IPS-15b (cell line): ENCODE results near the gene CSNK1D.

Experiments used
- H3K27me3 ChIP-seq: one replicate; pipeline ENCODE4 v1.6.1; 2013; ENCODE audit warnings: low read length; ENCODE audit not compliant: control insufficient read depth, insufficient read depth
- H3K36me3 ChIP-seq: one replicate; pipeline ENCODE4 v1.6.1; 2013; ENCODE audit warnings: low read length; ENCODE audit not compliant: control insufficient read depth, insufficient read depth
- H3K4me1 ChIP-seq: one replicate; pipeline ENCODE4 v1.6.1; 2013; ENCODE audit warnings: mild to moderate bottlenecking, low read length; ENCODE audit not compliant: control insufficient read depth, insufficient read depth
- H3K4me3 ChIP-seq: one replicate; pipeline ENCODE4 v1.5.1; 2013; ENCODE audit warnings: low read depth, low read length
- H3K9ac ChIP-seq: one replicate; pipeline ENCODE4 v1.6.1; 2013; ENCODE audit warnings: low read depth, mild to moderate bottlenecking, low read length
- H3K9me3 ChIP-seq: one replicate; pipeline ENCODE4 v1.6.1; 2013; ENCODE audit warnings: mild to moderate bottlenecking, low read length; ENCODE audit not compliant: control insufficient read depth, insufficient read depth

The CSNK1D gene

GRCh38 chr17:82316651-82317393 is 43.3 kb upstream of the CSNK1D start:
- H3K27me3 ChIP-seq: no peaks in the 10 kb centered on the region
- H3K9ac ChIP-seq: no peak overlapping the region
- H3K4me1 ChIP-seq: no peaks in the 10 kb centered on the region
- no peak overlapping the region for H3K4me3 ChIP-seq
- no peaks in the 10 kb centered on the region for H3K9me3 ChIP-seq
- no peaks in the 10 kb centered on the region for H3K36me3 ChIP-seq

- Histone ChIP-seq H3K27me3 (no peaks in the 10 kb centered on the region), H3K4me3 (no peak overlapping the region), H3K9me3 (no peaks in the 10 kb centered on the region)
Measured at GRCh38 chr17:82315703-82316358, 42.3 kb upstream of the CSNK1D start.

GRCh38 chr17:82314727-82315605 is 41.5 kb upstream of the CSNK1D start:
- Histone ChIP-seq H3K4me3 (no peak overlapping the region), H3K27me3 (no peaks in the 10 kb centered on the region), H3K4me1 (no peaks in the 10 kb centered on the region), H3K36me3 (no peaks in the 10 kb centered on the region), H3K9me3 (no peaks in the 10 kb centered on the region), H3K9ac (no peak overlapping the region)

More at GRCh38 chr17:82315703-82316358, 42.3 kb upstream of the CSNK1D start:
- Histone ChIP-seq H3K4me1 (no peaks in the 10 kb centered on the region), H3K9ac (no peak overlapping the region), H3K36me3 (no peaks in the 10 kb centered on the region)

DNA sequence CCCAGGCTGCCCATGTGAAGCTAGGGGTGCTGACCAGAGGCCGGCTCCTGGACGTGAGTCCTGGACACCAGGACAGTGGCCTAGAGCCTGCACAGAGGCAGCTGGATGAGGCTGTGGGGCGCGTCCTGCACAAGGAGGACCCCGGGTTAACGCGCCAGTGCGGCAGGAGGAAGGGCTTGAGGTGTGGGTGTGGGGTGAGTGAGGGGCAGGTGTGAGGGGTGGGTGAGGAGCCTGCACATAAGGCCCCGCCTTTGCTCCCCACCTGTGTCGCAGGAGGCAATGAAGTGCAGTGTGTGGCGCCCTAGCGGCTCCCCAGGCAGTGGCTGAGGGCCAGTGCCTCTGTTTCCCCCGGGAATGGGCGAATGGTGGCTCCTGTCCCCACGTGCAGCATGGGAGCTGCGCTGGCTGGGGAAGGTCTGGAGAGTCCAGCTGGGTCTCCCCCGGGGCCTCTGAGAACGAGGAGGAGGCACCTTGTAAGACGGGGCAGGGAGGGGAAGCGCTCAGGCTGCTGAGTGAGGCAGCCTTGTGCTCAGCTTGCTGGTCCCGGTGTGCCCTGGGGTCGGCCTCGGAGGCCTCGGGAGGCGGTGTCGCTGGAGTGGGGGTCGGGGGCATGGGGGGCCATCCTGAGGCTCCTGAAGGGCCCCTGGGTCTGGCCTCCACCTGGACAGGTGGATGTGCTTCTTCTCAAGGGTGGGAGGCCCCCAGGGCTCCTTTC is 40.7 kb upstream of the CSNK1D start:
- Histone ChIP-seq H3K36me3 (no peaks in the 10 kb centered on the region), H3K27me3 (no peaks in the 10 kb centered on the region), H3K9me3 (no peaks in the 10 kb centered on the region), H3K9ac (no peak overlapping the region), H3K4me3 (no peak overlapping the region), H3K4me1 (no peaks in the 10 kb centered on the region)

DNA sequence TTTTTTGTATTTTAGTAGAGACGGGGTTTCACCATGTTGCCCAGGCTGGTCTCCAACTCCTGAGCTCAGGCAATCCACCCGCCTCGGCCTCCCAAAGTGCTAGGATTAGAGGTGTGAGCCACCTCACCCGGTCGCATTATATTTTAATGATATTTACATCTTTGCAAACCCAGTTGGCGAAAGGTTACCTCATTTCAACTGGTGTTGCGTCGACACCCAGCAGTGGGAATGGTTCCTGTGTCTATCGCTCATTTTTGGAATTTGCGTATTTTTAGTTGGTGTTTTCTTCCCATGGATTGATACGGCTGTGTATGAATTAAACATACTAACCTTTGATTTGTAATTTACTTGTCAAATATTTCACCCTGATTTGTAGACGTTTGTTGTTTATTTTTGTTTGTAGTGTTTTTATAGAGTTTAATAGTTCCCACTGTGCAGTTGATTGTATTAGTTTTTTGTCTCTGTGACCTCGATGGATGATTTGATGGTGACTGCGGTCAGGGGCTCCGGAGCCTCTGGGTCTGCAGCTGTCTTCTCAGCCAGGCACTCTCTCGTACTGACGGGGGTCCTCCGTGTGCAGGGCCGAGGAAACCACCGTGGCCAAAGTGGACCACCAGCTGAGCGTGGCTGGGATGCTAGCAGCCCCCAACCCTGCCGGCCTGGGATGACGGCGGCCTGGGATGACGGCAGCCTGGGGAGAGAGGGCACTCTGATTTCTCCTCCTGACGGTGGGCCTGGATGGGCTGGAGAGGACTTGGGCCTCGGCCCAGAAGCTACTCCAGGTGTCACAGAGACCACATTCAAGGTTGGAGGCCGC is 39.9 kb upstream of the CSNK1D start:
- no peaks in the 10 kb centered on the region for H3K4me1 ChIP-seq
- H3K9ac ChIP-seq: no peak overlapping the region
- H3K27me3 ChIP-seq: no peaks in the 10 kb centered on the region
- H3K36me3 ChIP-seq: no peaks in the 10 kb centered on the region
- H3K9me3 ChIP-seq: no peaks in the 10 kb centered on the region
- no peak overlapping the region for H3K4me3 ChIP-seq

- Histone ChIP-seq H3K9ac (no peak overlapping the region), H3K27me3 (no peaks in the 10 kb centered on the region), H3K36me3 (no peaks in the 10 kb centered on the region), H3K4me3 (no peak overlapping the region), H3K9me3 (no peaks in the 10 kb centered on the region), H3K4me1 (no peaks in the 10 kb centered on the region)
Measured at GRCh38 chr17:82311971-82312370, 38.5 kb upstream of the CSNK1D start.

- H3K4me1 ChIP-seq: no peaks in the 10 kb centered on the region
- H3K9ac ChIP-seq: no peak overlapping the region
- H3K9me3 ChIP-seq: no peaks in the 10 kb centered on the region
- H3K4me3 ChIP-seq: no peak overlapping the region
- no peaks in the 10 kb centered on the region for H3K27me3 ChIP-seq
- no peaks in the 10 kb centered on the region for H3K36me3 ChIP-seq
Measured at GRCh38 chr17:82310877-82311276, 37.4 kb upstream of the CSNK1D start.

- no peaks in the 10 kb centered on the region for H3K4me1 ChIP-seq
- no peaks in the 10 kb centered on the region for H3K27me3 ChIP-seq
- H3K36me3 ChIP-seq: no peaks in the 10 kb centered on the region
- no peak overlapping the region for H3K4me3 ChIP-seq
- H3K9ac ChIP-seq: no peak overlapping the region
- no peaks in the 10 kb centered on the region for H3K9me3 ChIP-seq
Measured at GRCh38 chr17:82309656-82310570, 36.4 kb upstream of the CSNK1D start.

DNA sequence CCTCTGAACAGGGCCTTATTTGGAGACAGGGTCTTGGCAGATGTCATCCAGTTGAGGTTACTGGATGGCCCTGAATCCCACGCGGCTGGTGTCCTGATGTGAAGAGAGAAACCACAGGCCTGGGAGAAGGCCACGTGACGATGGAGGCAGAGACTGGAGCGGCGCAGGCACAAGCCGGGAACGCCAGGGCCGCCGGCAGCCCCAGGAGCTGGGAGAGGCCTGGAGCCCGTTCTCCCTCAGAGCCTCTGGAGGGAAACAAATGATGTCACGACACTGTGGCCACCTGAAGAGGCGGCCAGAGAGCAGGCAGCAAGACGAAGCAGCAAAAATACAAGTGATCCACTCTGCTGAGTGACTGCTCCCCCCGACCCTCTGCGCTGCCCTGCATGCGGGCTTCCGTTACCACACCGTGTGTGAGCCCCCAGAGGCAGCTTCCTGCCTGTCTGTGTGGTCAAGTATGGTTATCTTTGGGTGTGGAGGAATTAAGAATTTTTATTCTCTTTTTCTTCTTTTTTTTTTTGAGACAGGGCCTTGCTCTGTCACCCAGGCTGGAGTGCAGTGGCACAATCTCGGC is 32.3 kb upstream of the CSNK1D start:
- no peak overlapping the region for H3K4me3 ChIP-seq
- H3K9me3 ChIP-seq: no peaks in the 10 kb centered on the region
- no peaks in the 10 kb centered on the region for H3K27me3 ChIP-seq
- no peaks in the 10 kb centered on the region for H3K36me3 ChIP-seq
- no peaks in the 10 kb centered on the region for H3K4me1 ChIP-seq
- no peak overlapping the region for H3K9ac ChIP-seq
